ENCODE measurements around the gene KCNV2. TPM values are rescaled to one million over a fixed set of nuclear protein-coding genes. Genes with fewer than 3 reads are reported as not detected.

KCNV2 gene
- total and polyA plus RNA-seq, 10 donors = not detected

DNA sequence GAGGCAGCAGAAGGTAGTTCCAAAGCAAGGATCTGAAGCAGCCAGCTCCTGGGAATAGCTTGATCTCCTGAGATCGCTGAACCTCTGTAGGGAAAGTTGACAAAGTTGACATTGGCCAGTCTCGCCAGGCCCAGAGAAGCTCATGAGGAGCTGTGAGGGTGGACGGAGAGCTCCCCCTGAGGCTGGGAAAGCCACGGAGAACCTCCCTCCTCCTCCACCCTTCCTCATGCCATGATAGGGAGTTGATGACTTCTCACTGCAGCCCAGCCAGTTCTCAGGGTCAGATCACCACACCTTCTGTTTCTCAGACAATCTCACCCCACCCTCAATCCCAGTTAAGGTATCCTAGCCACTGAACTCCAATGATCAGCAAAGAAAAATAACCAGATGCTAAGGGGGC is 30.4 kb upstream of the KCNV2 start:
- Histone ChIP-seq H3K27ac (no peak overlapping the region), H3K36me3 (no peaks in the 10 kb centered on the region), H3K27me3 (replicated peaks in 1 of 7) (no peaks in the 10 kb centered on the region), H3K9me3 (no peaks in the 10 kb centered on the region), H3K4me1 (no peaks in the 10 kb centered on the region), H3K4me3 (no peak overlapping the region)
- intact Hi-C loops (cut with DNase I; ENCODE audit: low total_unique reads) = no loop called here
- WGBS, 5 donors = 85 to 97% (median 89%) methylated on average over 4 of the region's 4 CpGs
- no peak for DNase-seq
- no peak for TF ChIP-seq POLR2A (IDR thresholded peaks at IDR 0.05)

- H3K4me3 ChIP-seq = no peak overlapping the region
- no peaks in the 10 kb centered on the region for H3K4me1 ChIP-seq
- no peaks in the 10 kb centered on the region for H3K36me3 ChIP-seq
- H3K9me3 ChIP-seq = no peaks in the 10 kb centered on the region
- WGBS, 5 donors = 88 to 97% (median 91%) methylated on average over 3 of the region's 3 CpGs
- H3K27ac ChIP-seq = no peak overlapping the region
- TF ChIP-seq POLR2AphosphoS5 (IDR thresholded peaks at IDR 0.05) (no peak), POLR2A (IDR thresholded peaks at IDR 0.05) (no peak), CTCF (IDR thresholded peaks at IDR 0.05 in 8 of 11, conservative IDR thresholded peaks at IDR 0.05 in 3 of 11) (no peak)
- intact Hi-C loops (cut with DNase I; ENCODE audit: low total_unique reads) = no loop called here
- no peak for DNase-seq
- no peaks in the 10 kb centered on the region for H3K27me3 ChIP-seq (replicated peaks in 1 of 7)
Measured at GRCh38 chr9:2688636-2689035, 28.7 kb upstream of the KCNV2 start.

DNA sequence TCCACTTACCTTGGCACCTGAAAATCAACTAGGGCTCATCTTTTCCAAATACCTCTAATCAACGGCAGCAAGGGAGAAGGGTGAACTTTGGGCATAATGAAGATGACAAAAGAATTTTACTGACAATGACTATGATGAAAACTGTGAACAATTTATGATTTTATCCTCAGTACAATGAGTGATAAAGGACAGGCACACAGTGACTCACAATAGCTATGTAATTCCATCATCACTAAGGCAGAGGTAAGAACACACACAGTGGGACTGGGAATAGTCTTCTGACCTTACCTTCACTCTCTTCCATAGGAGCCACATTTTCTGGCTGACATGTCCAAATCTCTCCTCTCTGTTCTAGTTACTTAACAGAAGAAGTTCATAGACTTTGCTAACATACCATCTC is 26.1 kb upstream of the KCNV2 start:
- 87 to 100% (median 94%) methylated on average over 1 of the region's 1 CpG for WGBS, 5 donors
- no peak for DNase-seq
- Histone ChIP-seq H3K4me1 (no peaks in the 10 kb centered on the region), H3K4me3 (no peak overlapping the region), H3K27ac (no peak overlapping the region), H3K36me3 (no peaks in the 10 kb centered on the region), H3K9me3 (no peaks in the 10 kb centered on the region), H3K27me3 (replicated peaks in 1 of 7) (no peaks in the 10 kb centered on the region)
- intact Hi-C loops (cut with DNase I; ENCODE audit: low total_unique reads) = no loop called here
- no peak for TF ChIP-seq POLR2A (IDR thresholded peaks at IDR 0.05)

DNA sequence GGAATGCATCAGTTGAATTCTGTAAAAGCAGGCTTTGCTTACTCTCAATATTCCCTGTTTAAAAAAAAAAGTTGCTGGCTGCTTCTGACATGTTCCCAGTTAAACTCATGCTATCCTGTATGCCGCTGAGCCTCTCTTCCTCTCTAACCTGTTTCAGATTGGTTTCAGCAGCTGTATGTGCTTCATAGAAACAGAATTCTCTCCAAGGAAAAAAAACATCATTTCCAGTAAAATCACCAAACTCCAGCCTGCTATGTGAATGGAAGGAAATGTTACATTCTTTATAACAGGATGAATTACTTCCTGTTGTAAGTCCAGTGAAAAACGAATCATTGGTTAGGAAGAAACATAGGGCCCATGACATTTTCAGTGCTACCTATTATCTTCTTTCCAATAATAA is 25.7 kb upstream of the KCNV2 start:
- DNase-seq = no peak
- no peak overlapping the region for H3K27ac ChIP-seq

DNA sequence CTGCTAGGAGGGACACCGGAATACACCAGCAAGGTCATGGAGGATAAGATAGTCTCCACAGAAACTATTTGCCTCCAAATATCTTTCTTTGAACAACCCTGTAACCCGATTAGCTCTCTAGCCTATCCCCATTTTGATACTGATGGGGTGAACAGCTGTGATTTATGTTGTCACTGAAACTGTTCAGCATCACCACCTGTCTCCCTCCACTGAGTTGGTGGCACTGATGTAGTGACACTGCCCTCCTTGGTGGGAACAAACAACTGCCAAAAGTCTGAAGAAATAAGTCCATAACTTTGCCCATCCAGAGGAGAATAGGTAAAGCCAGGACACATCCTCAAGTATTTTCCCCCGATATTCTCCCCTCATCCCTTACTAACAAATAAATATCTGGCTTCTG is 24.3 kb upstream of the KCNV2 start:
- no peaks in the 10 kb centered on the region for H3K4me1 ChIP-seq
- no peak overlapping the region for H3K27ac ChIP-seq
- H3K9me3 ChIP-seq = no peaks in the 10 kb centered on the region
- no peak overlapping the region for H3K4me3 ChIP-seq
- H3K36me3 ChIP-seq = no peaks in the 10 kb centered on the region
- no peak for TF ChIP-seq POLR2AphosphoS5 (IDR thresholded peaks at IDR 0.05)
- no peak for TF ChIP-seq POLR2A (IDR thresholded peaks at IDR 0.05)
- TF ChIP-seq CTCF (IDR thresholded peaks at IDR 0.05 in 8 of 11, conservative IDR thresholded peaks at IDR 0.05 in 3 of 11) = no peak
- DNase-seq = no peak
- H3K27me3 ChIP-seq (replicated peaks in 1 of 7) = no peaks in the 10 kb centered on the region
- WGBS, 5 donors = 84 to 94% (median 93%) methylated on average over 3 of the region's 3 CpGs
- intact Hi-C loops (cut with DNase I; ENCODE audit: low total_unique reads) = no loop called here

More for the DNA sequence above, 25.7 kb upstream of the KCNV2 start:
- 39 to 55% (median 42%) methylated on average over 2 of the region's 2 CpGs for WGBS, 5 donors
- H3K4me1 ChIP-seq = no peaks in the 10 kb centered on the region
- TF ChIP-seq POLR2A (IDR thresholded peaks at IDR 0.05) (no peak), POLR2AphosphoS5 (IDR thresholded peaks at IDR 0.05) (no peak), CTCF (IDR thresholded peaks at IDR 0.05 in 8 of 11, conservative IDR thresholded peaks at IDR 0.05 in 3 of 11) (no peak)
- no peaks in the 10 kb centered on the region for H3K36me3 ChIP-seq
- no peaks in the 10 kb centered on the region for H3K27me3 ChIP-seq (replicated peaks in 1 of 7)
- intact Hi-C loops (cut with DNase I; ENCODE audit: low total_unique reads) = no loop called here
- H3K4me3 ChIP-seq = no peak overlapping the region
- H3K9me3 ChIP-seq = no peaks in the 10 kb centered on the region
